ENCODE results near the gene PPP2R2B. TPM values are rescaled to one million over a fixed set of nuclear protein-coding genes. Genes with fewer than 3 reads are reported as not detected.

PPP2R2B gene
- total RNA-seq, 1 donor, result not detected

GRCh38 chr5:146762830-146763229 is 115.7 kb downstream of the PPP2R2B start:
- H3K4me3 ChIP-seq (ENCODE audit: low read depth, low read length), result no peak overlapping the region
- no peak for DNase-seq (ENCODE audit: low read depth)

GRCh38 chr5:146761811-146762210 is 116.7 kb downstream of the PPP2R2B start:
- TF ChIP-seq CTCF (IDR thresholded peaks at IDR 0.05; ENCODE audit: insufficient read depth, low read length), result no peak
- no peak overlapping the region for H3K4me3 ChIP-seq (ENCODE audit: low read depth, low read length)
- DNase-seq (ENCODE audit: low read depth), result no peak

More at GRCh38 chr5:146762830-146763229, 115.7 kb downstream of the PPP2R2B start:
- TF ChIP-seq CTCF (IDR thresholded peaks at IDR 0.05; ENCODE audit: insufficient read depth, low read length), result no peak

- H3K4me3 ChIP-seq (ENCODE audit: low read depth, low read length), result no peak overlapping the region
- peak; percentile 11 for DNase-seq (ENCODE audit: low read depth)
- no peak for TF ChIP-seq CTCF (IDR thresholded peaks at IDR 0.05; ENCODE audit: insufficient read depth, low read length)
These were observed 119.6 kb downstream of the PPP2R2B start for GRCh38 chr5:146758938-146759337.

GRCh38 chr5:146758076-146758475 is 120.5 kb downstream of the PPP2R2B start:
- no peak for TF ChIP-seq CTCF (IDR thresholded peaks at IDR 0.05; ENCODE audit: insufficient read depth, low read length)
- no peak for DNase-seq (ENCODE audit: low read depth)
- no peak overlapping the region for H3K4me3 ChIP-seq (ENCODE audit: low read depth, low read length)

- TF ChIP-seq CTCF (IDR thresholded peaks at IDR 0.05; ENCODE audit: insufficient read depth, low read length), result no peak
- DNase-seq (ENCODE audit: low read depth), result no peak
- H3K4me3 ChIP-seq (ENCODE audit: low read depth, low read length), result no peak overlapping the region
These were observed 122.0 kb downstream of the PPP2R2B start for GRCh38 chr5:146756546-146756945.

- TF ChIP-seq CTCF (IDR thresholded peaks at IDR 0.05; ENCODE audit: insufficient read depth, low read length), result no peak
- no peak overlapping the region for H3K4me3 ChIP-seq (ENCODE audit: low read depth, low read length)
- no peak for DNase-seq (ENCODE audit: low read depth)
These were observed 122.8 kb downstream of the PPP2R2B start for GRCh38 chr5:146755793-146756192.

- no peak overlapping the region for H3K4me3 ChIP-seq (ENCODE audit: low read depth, low read length)
- no peak for TF ChIP-seq CTCF (IDR thresholded peaks at IDR 0.05; ENCODE audit: insufficient read depth, low read length)
- DNase-seq (ENCODE audit: low read depth), result no peak
These were observed 123.9 kb downstream of the PPP2R2B start for GRCh38 chr5:146754621-146755020.
